ENCODE measurements around the gene HEATR5A. TPM values are rescaled to one million over a fixed set of nuclear protein-coding genes. Genes with fewer than 3 reads are reported as not detected.
"Not testable (repeated sequence)": the region's sequence is repeated elsewhere in the genome, so short reads cannot be mapped to it uniquely, and the experiment has no call there.

Gene HEATR5A
- total RNA-seq, 2 donors from 2014 or later = 31.7 to 36.4 TPM

DNA sequence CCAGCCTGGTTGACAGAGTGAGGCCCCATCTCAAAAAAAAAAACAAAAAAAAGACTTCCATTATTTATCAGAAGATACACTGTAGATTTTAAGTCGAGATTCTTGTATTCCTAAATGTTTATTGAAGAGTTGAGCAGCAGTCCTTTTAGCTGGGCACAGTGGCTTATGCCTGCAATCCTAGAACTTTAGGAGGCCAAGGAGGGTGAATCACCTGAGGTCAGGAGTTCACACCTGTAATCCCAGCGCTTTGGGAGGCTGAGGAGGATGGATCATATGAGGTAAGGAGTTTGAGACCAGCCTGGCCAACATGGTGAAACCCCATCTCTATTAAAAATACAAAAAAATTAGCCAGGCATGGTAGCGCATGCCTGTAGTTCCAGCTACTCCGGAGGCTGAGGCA, 57.6 kb downstream of the HEATR5A start:
- no peak overlapping the region for H3K9ac ChIP-seq (ENCODE audit: extremely low read depth, low read length, poor library complexity, severe bottlenecking)
- no peaks in the 10 kb centered on the region for H3K9me3 ChIP-seq (ENCODE audit: control insufficient read depth, low read length)
- WGBS, 2 experiments (ENCODE audit: insufficient coverage in 1 of 2, insufficient read length in 1 of 2) = 92 to 96% methylated on average over 4 of the region's 4 CpGs
- Mint-ChIP-seq H3K36me3 (ENCODE audit: low read depth) (peaks cover 38% of the 10 kb centered on the region), H3K4me1 (no peaks in the 10 kb centered on the region), H3K4me3 (no peak overlapping the region), H3K9me3 (no peaks in the 10 kb centered on the region), H3K27me3 (ENCODE audit: insufficient read depth) (no peaks in the 10 kb centered on the region), H3K27ac (no peak overlapping the region)
- peaks cover 25% of the 10 kb centered on the region for H3K36me3 ChIP-seq (ENCODE audit: control insufficient read depth, insufficient read depth, low read length)
- H3K4me3 ChIP-seq (ENCODE audit: low read length) = no peak overlapping the region
- no peak overlapping the region for H3K27ac ChIP-seq (ENCODE audit: low read depth, low read length)
- no peaks in the 10 kb centered on the region for H3K27me3 ChIP-seq (ENCODE audit: control insufficient read depth, insufficient read depth, low read length, poor library complexity, severe bottlenecking)
- TF ChIP-seq CTCF (conservative IDR thresholded peaks at IDR 0.05) = no peak
- H3K4me1 ChIP-seq (ENCODE audit: control insufficient read depth, insufficient read depth, low read length) = no peaks in the 10 kb centered on the region
- no peak for DNase-seq

GRCh38 chr14:31361761-31362160, 58.6 kb downstream of the HEATR5A start:
- H3K9me3 ChIP-seq (ENCODE audit: control insufficient read depth, low read length); H3K9me3 Mint-ChIP-seq; DNase-seq; H3K27ac ChIP-seq (ENCODE audit: low read depth, low read length); H3K4me1 ChIP-seq (ENCODE audit: control insufficient read depth, insufficient read depth, low read length); H3K27ac Mint-ChIP-seq; H3K27me3 ChIP-seq (ENCODE audit: control insufficient read depth, insufficient read depth, low read length, poor library complexity, severe bottlenecking); H3K4me3 ChIP-seq (ENCODE audit: low read length); H3K4me3 Mint-ChIP-seq; H3K9ac ChIP-seq (ENCODE audit: extremely low read depth, low read length, poor library complexity, severe bottlenecking); H3K4me1 Mint-ChIP-seq; H3K27me3 Mint-ChIP-seq (ENCODE audit: insufficient read depth): not testable (repeated sequence)
- WGBS, 2 experiments (ENCODE audit: insufficient coverage in 1 of 2, insufficient read length in 1 of 2) = 91 to 100% methylated on average over 1 to 4 of the region's 4 CpGs
- H3K36me3 Mint-ChIP-seq (ENCODE audit: low read depth) = peaks cover 37% of the 10 kb centered on the region
- peaks cover 32% of the 10 kb centered on the region for H3K36me3 ChIP-seq (ENCODE audit: control insufficient read depth, insufficient read depth, low read length)

DNA sequence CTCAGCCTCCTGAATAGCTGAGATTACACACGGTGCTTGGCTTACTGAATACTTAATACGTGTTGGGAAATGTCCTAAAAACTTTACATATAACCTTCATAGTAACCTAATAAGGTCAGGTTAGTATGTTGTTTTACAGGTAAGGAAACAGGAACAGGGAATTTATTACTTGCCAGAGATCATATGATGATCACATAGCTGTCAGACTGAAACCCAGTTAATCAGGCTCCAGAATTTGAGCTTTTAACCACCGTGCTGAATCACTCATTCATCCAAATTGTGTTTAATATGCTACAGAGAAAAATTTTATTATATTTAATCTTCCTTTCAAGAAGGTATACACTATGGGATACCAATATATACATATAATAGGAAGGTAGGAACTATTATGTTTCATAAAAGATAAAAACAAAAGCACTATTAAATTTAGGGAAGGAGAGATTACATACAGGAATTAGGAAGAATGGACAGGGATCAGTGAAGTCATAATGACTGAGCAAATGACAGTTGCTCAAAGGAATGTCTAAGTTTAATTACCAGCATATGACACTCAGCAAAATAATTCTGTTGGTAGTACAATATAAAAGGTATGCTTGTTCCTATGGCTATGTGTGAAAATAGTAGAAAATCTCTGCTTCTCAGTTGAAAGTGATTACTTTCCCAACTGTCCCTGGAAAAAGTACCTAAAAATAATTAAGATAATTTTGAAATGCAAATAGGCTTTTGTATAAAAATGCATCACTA, 59.3 kb downstream of the HEATR5A start:
- Histone ChIP-seq H3K4me1 (ENCODE audit: control insufficient read depth, insufficient read depth, low read length) (no peaks in the 10 kb centered on the region), H3K27ac (ENCODE audit: low read depth, low read length) (no peak overlapping the region), H3K4me3 (ENCODE audit: low read length) (no peak overlapping the region), H3K36me3 (ENCODE audit: control insufficient read depth, insufficient read depth, low read length) (peaks cover 32% of the 10 kb centered on the region), H3K9ac (ENCODE audit: extremely low read depth, low read length, poor library complexity, severe bottlenecking) (no peak overlapping the region), H3K9me3 (ENCODE audit: control insufficient read depth, low read length) (no peaks in the 10 kb centered on the region), H3K27me3 (ENCODE audit: control insufficient read depth, insufficient read depth, low read length, poor library complexity, severe bottlenecking) (no peaks in the 10 kb centered on the region)
- no peak for TF ChIP-seq CTCF (conservative IDR thresholded peaks at IDR 0.05)
- Mint-ChIP-seq H3K9me3 (no peaks in the 10 kb centered on the region), H3K4me1 (no peaks in the 10 kb centered on the region), H3K36me3 (ENCODE audit: low read depth) (peaks cover 36% of the 10 kb centered on the region), H3K4me3 (no peak overlapping the region), H3K27ac (no peak overlapping the region), H3K27me3 (ENCODE audit: insufficient read depth) (no peaks in the 10 kb centered on the region)
- WGBS, 2 experiments (ENCODE audit: insufficient coverage in 1 of 2, insufficient read length in 1 of 2) = 100% methylated on average over 2 to 3 of the region's 3 CpGs
- no peak for DNase-seq

Data from endodermal cell (in vitro differentiated cells).